ENCODE data around the gene CYP4A11.
"Not testable (repeated sequence)": the region's sequence is repeated elsewhere in the genome, so short reads cannot be mapped to it uniquely, and the experiment has no call there.

The CYP4A11 gene

GRCh38 chr1:46941135-46941694 is at the start of gene CYP4A11:
TSS of gene CYP4A11 (minus strand) at chr1:46941476. CDS start at chr1:46941433, 43 bp downstream.
- DNase-seq (ENCODE audit: low read depth in 3 of 3), result no peak

- not testable (repeated sequence) for DNase-seq (ENCODE audit: low read depth in 3 of 3)
These were observed 49.3 kb upstream of the CYP4A11 start for GRCh38 chr1:46990541-46990940.

GRCh38 chr1:46983830-46984586 is 42.7 kb upstream of the CYP4A11 start:
- DNase-seq (ENCODE audit: low read depth in 3 of 3), result no peak

- DNase-seq (ENCODE audit: low read depth in 3 of 3), result no peak
These were observed 42.0 kb upstream of the CYP4A11 start for GRCh38 chr1:46983166-46983829.

GRCh38 chr1:46969014-46969619 is 27.8 kb upstream of the CYP4A11 start:
- DNase-seq (ENCODE audit: low read depth in 3 of 3), result no peak

GRCh38 chr1:46962272-46962671 is 21.0 kb upstream of the CYP4A11 start:
- not testable (repeated sequence) for DNase-seq (ENCODE audit: low read depth in 3 of 3)

GRCh38 chr1:46961066-46961758 is 19.9 kb upstream of the CYP4A11 start:
- DNase-seq (ENCODE audit: low read depth in 3 of 3), result no peak

- DNase-seq (ENCODE audit: low read depth in 3 of 3), result no peak
These were observed 19.0 kb upstream of the CYP4A11 start for GRCh38 chr1:46960250-46960649.

GRCh38 chr1:46955116-46955515 is 13.8 kb upstream of the CYP4A11 start:
- DNase-seq (ENCODE audit: low read depth in 3 of 3), result not testable (repeated sequence)

- DNase-seq (ENCODE audit: low read depth in 3 of 3), result not testable (repeated sequence)
These were observed 12.6 kb upstream of the CYP4A11 start for GRCh38 chr1:46953847-46954246.

GRCh38 chr1:46949417-46949666 is 8.1 kb upstream of the CYP4A11 start:
- not testable (repeated sequence) for DNase-seq (ENCODE audit: low read depth in 3 of 3)

- DNase-seq (ENCODE audit: low read depth in 3 of 3), result no peak
These were observed 7.5 kb upstream of the CYP4A11 start for GRCh38 chr1:46948629-46949416.

GRCh38 chr1:46947706-46948105 is 6.4 kb upstream of the CYP4A11 start:
- not testable (repeated sequence) for DNase-seq (ENCODE audit: low read depth in 3 of 3)

- DNase-seq (ENCODE audit: low read depth in 3 of 3), result no peak
These were observed 810 bp upstream of the CYP4A11 start for GRCh38 chr1:46942086-46942485.

GRCh38 chr1:46940307-46940706 is 969 bp downstream of the CYP4A11 start:
- no peak for DNase-seq (ENCODE audit: low read depth in 3 of 3)

GRCh38 chr1:46937270-46937669 is 4.0 kb downstream of the CYP4A11 start:
- DNase-seq (ENCODE audit: low read depth in 3 of 3), result no peak

- no peak for DNase-seq (ENCODE audit: low read depth in 3 of 3)
These were observed 4.5 kb downstream of the CYP4A11 start for GRCh38 chr1:46936788-46937187.

GRCh38 chr1:46934852-46935251 is 6.4 kb downstream of the CYP4A11 start:
- not testable (repeated sequence) for DNase-seq (ENCODE audit: low read depth in 3 of 3)

- DNase-seq (ENCODE audit: low read depth in 3 of 3), result not testable (repeated sequence)
These were observed 9.3 kb downstream of the CYP4A11 start for GRCh38 chr1:46932020-46932419.

GRCh38 chr1:46931151-46931550 is 10.1 kb downstream of the CYP4A11 start:
- DNase-seq (ENCODE audit: low read depth in 3 of 3), result no peak

- no peak for DNase-seq (ENCODE audit: low read depth in 3 of 3)
These were observed 13.9 kb downstream of the CYP4A11 start for GRCh38 chr1:46927249-46927835.
